HG02884 (cell line): ENCODE data around the gene PLCD3.

Experiments used
- ATAC-seq: cut with Tn5 transposase; IDR thresholded peaks from one replicate; pipeline ENCODE4 v1.9.1; 2021; ENCODE audit warnings: mild to moderate bottlenecking, moderate library complexity; ENCODE audit not compliant: unreplicated experiment

The PLCD3 gene

DNA sequence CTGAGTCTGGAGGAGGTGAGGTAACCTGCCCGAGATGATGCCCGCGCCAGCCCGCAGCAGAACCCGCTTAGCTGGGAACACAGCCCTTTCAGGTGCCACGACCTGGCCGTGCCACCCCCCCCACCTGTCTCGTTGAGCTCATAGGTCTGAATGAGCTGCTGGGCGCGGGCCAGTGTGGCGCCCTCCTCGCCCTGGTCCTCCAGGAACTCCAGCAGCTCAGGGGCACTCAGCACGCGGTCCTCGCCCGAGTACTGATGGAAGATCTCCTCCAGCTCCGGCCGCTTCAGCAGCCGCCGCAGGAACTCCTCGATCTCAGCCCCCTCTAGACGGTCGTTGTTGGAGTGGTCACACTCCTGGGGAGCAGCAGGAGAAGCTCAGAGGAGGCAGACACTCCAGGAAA lies 13.6 kb downstream of the PLCD3 start:
- ATAC-seq: no peak

DNA sequence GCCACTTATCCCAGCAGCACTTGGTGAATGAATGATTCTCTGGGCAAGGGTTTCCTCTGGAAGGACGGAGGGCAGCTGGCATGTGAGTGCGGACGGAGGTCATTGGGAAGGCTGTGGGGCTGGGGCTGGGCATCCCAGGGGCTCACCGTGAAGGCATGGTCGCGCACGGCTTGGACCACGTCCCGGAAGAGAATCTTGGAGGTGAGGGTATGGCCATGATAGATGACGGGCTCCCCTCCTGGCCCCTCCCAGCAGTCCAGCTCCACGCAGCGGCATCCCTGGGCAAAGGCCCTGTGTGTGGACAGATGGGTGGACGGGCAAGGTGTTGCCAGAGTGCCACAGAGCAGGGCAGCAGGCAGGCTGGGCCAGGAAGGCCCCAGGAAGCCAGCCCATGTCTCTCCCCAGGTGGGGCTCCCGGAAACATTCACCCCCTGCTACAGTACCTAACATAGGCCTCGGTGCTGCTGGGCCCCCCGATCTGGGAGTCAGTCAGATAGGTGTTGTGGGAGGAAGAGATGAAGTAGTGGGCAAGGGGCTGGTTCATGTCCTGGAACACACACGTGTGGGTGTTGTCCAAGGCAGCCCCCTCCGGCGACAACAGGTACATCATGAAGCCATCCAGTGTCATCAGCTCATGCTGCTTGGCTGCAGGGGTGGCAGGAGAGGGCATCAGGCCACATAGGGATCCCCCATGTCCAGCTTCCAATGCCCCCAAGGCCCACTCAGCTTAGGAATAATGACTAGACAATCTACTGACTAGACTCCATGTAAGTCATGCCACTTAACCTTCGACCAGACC lies 14.3 kb downstream of the PLCD3 start:
- no peak for ATAC-seq

DNA sequence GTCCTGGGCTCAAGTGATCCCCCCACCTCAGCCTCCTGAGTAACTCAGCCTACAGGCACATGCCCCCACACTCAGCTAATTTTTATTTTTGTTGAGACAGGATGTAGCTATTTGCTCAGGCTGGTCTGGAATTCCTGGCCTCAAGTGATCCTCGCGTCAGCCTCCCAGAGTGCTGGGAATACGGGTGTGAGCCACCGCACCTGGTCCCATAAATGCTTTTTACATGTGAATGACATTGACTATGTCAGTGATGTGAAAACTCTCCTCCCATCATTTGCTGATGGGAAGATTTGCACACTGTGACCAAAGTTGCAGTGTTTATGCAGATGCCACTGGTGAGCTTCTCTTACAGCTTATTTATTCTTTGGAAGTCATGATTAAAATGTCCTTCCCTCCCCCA lies 15.0 kb downstream of the PLCD3 start:
- ATAC-seq: no peak

DNA sequence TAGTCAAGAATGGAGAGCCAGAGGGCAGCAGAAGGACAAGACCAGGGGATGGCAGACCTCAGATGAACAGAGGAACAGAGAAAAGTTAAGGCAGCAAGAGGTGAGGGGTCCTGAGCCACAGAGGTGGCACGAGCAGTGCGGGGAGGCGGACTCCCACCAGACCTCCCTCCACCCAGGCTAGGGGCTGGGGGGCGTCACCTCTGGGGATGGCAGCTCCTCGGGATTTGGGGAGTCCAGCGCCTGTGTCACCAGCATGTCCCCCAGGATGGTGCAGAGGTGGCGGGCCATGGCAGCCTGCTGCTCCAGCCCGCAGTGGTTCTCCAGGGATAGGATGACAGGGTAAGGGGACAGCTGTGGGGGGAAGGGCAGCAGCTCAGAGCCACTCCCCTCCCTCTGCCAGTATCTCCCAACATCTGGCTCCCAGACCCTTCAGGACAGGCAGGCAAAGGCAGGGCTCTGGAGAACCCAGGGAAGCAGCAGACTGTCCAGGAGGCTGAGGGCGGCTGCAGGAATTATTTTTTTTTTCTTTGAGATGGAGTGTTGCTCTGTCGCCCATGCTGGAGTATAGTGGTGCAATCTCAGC lies 15.8 kb downstream of the PLCD3 start:
- ATAC-seq: no peak

DNA sequence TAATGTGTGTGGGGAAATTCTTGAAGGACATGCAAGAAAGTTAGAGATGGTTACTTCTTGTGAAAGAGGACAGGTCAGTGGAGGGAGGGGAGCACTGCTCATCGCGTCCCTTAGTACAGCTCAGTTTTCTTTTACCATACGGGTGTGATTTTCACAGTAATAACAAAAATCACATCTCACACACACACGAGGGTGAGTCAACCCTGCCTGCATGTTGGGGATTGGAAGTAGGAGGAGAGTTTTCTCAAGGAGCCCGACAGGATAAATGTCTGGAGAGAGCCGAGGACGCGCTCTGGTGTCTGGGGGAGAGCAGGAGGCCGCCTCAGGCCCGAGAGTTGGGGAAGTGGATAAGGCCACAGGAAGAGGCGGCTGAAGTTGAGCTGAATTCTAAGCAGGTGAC lies 16.4 kb downstream of the PLCD3 start:
- ATAC-seq: no peak

DNA sequence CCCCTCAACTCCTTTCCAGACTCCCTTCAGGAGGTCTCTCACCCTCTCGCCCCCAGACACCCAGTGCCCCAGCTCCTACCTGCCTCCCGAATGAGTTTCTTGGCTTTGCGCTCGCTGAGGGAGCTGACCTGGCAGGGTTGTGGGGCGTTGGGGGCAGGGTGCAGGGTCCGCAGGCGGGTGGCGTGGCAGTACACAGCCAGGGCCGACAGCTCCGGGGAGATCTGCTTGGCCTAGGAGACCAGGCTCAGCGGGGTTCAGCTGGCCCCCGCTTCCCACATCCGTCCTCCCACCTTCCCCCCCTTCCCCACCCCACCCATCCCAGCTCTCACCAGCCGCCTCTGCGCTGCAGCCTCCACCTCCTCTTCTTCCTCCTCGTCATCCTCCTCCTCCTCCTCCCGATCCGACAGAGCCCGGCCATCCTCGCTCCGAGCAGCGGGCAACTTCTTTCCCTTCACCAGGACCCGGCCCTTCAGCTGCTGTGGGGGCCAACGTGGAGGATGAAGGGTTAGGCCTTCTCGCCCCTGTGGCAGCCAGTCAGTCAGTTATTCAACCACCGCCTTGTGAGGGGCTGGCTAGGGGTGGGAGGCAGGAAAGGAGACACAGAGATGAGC lies 17.2 kb downstream of the PLCD3 start:
- no peak for ATAC-seq

DNA sequence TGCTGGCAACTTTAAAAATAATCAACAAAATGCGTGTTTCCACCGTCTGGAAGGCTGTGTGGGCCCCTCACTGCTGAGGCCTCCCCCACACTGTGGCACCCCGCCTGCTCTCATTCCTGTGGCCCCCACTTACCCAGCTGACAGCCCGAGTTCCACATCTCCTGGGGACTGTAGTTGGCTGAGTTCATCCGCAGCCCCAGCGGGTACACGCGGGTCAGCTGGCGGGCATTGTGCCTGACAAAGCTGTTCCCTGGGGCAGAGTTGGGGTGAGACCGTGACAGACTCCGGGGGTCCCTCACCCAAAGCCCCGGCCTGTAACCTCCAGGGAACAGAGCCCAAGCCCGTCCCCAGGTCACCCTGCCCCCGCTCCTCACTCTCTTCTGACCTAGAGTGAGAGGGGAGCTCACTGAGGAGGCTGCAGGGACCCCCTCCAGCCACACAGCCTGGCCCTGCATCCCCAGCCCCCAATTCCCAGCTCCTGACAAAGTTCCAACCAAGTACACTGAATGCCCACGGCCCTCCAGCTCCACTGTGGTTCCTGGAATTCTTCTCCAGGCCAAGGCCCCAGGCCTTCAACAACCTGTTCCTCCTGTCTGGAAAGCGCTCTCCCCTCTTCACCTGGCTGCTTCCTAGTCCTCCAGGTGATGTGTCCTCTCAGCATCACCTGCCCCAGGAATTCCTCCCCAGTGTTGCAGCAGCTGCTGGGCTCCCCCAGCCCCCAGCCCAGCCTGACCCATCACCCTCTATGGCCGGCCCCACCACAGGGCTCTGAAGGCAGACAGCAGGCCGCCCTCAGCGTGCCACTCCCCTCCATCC lies 18.0 kb downstream of the PLCD3 start:
- ATAC-seq: no peak

DNA sequence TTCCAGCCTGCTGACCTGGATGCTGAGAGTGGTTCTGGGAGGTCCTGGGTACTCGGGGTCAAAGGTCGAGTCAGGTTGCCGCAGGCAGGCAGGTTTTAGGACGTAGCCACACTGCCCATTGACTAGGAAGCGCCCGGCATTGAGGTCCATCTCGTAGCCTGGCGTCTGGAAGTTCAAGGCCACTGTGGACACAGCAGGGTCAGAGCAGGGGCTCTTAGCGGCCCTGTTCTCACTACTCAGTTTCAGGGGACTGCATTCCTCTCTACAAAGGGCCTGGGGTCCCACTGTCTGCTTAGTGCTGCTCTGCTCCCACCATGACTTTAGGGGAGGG lies 18.9 kb downstream of the PLCD3 start:
- ATAC-seq: no peak

DNA sequence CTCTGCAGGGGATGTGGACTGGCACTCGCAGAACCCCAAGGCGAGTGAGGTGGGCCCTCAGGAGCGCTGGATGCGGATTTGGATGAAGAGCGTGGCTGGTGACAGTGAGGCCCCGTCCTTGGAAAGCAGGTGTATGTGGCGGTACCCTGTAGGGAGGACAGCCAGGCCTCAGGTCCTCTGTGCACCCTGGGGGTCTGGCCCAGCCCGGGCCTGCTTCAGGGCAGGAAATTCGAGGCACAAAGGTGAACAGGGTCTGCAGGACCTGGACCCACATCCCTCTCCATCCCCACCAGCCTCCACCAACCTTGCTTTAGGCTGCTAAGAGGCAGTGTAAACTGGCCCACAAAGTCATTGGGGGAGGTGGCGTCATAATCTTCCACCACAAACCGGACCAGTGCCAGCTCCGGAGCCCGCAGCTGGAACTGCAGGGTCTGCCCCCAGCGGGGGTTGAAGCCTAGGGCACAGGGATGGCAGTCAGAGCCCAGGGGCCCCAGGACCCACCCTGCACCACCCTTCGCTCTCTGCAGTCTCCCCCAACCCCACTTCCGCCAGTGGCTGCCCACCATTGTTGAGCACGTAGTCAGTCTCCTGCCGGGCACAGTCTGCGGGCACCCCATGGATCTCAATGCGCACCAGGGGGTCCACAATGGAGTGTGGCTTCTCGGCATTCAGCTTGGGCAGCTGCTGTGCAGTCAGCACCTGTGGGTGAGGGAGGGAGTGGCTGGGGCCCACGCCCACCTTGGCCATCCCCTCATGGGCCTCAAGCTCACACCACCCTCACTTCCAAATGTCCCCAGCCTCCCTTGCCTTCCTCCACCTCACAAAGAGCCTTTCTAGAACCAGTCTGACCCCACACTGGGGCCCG lies 19.5 kb downstream of the PLCD3 start:
- no peak for ATAC-seq

DNA sequence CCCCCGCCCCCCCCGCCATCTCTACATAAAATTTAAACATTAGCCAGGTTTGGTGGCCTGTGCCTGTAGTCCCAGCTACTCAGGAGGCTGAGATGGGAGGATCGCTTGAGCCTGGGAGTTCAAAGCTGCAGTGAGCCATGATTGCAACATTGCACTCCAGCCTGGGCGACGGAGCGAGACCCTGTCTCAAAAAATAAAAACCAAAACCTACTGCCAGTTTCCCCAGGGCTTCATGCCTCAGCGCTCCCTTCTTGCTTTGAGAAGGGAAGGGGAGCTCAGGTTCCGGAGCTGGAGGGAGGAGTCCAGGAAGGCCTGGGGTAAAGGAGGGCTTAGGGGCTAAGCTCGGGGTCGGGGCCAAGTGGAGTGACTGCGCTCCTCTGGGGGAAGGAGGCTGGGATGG lies 20.5 kb downstream of the PLCD3 start:
- ATAC-seq: no peak

DNA sequence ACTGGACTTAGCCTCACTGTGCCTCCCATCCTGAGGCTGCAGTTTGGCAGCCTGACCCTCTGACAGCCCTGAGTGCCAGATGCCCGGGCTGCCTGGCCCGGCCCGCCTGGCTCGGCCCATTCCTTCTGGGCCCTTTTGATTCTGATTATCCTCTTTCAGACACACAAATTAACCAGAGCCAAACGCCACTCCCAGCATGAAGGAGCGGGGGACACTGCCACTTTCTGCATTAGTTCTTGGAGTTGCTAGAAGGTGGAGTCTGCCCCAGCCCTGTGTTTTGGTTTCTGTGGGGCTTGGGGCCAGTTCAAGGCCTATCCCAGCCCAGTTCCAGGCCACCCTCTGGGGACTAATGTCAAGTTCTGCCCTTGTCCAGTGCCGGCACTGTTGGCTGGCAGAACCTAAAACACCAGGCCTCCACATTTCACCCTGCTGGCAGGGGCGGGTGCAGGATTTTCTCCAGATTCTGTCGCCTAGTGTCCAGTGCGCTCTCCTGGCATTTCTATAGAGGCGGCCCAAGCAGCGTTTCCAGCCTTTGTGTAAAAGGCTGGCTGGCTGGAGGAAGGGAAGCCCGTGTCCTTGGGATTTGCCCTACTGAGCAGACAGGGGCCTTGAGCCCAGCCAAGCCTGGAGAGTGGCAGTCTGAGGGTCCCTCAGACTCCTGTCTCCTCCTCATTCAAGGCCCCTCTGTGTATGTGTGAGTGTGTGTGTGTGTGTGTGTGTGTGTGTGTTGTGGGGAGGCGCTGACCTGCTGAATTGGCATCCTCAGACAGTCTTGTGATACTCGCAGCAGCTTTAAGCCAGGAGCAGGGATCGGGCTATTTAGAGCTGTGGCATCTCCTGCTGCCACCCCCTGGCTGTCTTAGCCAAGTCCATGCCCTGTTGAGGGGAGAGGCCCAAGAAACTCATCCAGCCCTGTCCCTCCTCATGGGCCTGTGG lies 21.4 kb downstream of the PLCD3 start:
- no peak for ATAC-seq

DNA sequence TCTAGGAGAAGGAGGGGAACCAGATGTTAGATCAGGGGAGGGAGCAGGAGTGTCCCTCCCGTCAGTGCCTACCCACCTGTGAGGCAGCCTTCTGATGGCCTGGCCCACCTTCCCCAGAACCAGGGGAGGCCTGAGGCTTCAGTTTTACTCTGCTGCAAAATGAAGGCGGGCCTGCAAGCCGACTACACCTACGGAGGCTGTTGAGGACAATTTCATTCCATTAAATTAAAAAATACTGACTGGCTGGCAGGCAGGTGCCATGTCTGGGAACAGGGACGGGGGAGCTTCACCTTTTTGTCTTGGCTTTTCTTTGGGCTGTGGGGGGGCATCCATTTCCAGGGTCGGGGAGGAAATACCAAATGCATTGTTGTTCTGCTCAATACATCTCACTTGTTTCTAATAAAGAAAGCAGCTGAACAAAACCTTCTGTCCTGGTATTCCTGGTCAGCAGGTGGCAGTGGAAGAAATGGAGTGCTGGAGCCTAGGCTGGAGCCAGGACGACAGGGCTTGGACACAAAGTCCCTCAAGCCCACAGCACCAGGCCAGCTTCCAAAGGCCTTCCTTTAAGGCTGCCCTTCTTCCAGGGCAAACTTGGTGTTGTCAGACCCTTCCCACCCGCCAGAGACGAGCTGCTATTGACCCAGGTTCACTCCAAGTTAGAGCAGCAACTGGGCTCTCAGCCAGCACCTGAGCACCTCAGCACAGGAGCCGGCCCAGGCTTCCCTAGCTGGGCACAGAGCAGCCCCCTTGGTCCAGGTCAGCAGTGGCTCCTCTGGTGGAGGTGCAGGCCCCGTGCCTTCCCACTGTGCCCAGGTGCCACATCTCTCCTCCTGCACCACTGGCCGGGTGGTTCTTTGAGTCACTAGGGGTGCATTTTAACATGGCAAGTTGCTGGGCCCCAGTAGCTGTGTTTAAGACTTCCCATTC lies 23.5 kb downstream of the PLCD3 start:
- no peak for ATAC-seq

DNA sequence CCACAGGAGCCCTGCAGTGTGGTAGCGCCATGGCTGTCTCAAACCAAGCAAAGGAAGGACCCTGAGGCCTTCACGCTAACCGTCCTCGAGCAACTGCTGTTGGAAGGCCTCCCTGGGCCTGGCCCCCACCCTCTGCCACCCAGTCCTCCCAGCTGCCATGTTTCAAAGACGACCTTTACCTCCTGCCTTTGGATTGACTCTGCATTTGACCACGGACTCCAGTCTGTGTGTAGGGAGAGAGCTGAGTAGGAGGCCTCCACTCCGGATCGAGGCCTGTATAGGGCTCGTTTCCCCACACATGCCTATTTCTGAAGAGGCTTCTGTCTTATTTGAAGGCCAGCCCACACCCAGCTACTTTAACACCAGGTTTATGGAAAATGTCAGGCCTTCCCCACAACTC lies 24.3 kb downstream of the PLCD3 start:
- no peak for ATAC-seq

DNA sequence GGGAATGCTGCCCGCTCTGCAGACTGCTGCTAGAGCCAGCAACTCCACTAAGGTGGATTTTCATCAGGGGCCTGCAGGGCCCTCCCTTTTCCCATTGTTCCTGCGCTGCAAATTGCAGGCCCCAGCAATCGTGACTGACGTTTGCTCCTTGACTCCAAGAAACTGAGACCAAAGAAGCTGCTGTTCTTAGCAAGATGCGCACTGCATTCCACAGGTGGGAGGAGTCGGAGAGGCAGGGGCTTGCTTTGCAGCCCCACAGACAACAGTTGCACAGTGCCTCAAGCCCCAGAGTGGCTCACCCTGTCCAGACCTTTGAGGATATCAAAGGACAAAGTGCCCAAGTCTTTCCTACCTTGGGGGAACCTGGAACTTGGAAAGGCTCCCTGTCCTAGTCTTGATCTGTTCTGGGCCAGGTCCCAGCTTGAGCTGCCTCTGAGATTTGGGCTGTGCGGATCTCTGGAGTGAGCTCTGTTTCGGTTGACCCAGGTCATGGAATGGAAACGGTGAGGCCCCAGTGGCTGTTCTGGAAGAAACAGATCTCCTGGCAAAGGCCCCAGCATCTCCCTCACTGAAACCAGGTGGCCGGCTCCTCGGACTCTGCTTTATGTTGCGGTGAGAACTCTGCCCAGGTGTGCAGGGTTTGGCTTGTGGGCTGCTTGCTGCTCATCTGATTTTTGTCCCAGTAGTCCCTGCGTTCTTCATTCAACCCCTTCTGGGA lies 24.9 kb downstream of the PLCD3 start:
- ATAC-seq: no peak

DNA sequence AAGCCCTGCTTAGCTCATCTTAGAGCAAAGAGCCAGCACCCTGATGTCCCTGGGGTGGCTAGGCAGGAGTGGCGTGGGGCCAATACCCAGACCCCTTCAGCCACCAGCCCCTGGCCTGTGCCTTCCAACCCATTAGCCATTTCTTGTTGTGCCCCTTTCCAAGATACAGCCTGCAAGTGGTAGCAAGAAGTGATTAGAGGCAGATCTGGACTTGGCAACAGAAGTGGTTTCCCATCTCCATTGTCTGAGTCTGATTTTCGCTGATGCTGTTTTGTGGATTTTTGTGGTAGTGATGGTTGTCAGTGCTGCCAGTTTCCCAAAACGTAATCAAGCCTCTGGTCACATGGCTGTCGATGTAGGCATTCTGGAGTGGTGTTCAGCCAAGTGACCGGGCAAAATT lies 25.7 kb downstream of the PLCD3 start:
- no peak for ATAC-seq

DNA sequence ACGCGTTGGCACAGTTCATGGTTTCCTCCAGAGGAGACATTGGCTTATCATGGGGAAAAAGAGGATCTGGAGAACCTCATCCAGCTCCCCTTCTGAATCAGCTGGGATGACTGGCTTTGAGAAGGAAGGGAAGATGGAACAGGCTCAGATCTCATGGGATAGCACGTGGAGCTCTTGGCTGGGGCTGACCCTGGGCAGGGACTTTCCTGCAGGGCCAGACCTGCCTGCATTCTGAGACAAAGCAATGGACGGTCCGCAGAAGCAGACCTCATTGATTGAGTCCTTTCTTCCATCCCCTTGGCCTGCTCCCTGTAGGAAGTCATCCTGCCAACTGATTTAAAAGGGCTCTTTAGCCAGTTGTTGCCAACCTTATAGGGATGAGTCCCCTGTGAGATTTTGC lies 26.2 kb downstream of the PLCD3 start:
- no peak for ATAC-seq

DNA sequence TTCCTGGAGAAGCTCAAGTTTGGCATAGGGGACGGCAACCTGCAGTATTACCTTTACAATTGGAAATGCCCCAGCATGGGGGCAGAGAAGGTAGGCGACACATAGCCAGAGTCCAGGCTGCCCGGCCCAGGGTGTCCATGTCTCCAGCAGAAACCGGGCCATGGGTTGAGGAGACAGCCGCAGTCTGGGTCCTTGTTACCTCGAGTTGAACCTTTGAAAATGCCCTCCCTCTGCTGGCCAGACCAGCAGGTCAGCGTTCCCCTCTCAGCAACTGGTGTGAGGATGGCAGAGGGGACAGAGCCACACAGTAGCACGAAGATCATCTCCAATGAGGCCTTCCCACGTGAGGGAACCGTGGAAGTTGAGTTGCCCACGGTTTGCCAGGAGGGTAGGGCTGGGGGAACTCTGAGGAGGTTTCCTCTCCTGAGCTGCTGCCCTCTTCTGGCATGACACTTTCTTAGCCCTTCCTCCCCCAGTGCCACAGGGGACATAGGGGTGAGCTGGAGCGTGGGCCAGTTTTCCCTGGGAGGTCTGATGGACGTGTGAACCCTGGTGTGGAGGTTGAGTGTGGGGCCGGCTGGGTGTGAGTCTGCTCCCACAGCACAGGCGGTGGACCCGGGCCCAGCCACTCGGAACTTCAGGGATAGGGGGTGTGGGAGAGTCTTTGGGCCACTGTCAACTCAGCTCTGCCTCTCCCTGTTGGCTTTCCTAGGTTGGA lies 27.2 kb downstream of the PLCD3 start:
- no peak for ATAC-seq
